ENCODE data around the gene XPR1. TPM values are rescaled to one million over a fixed set of nuclear protein-coding genes. Genes with fewer than 3 reads are reported as not detected.

XPR1 gene
- total RNA-seq, 1 donor from 2014 or later, result 35.2 TPM

- H3K9me3 ChIP-seq (ENCODE audit: insufficient read depth, low read depth, low read length), result no peaks in the 10 kb centered on the region
- DNase-seq (ENCODE audit: low read depth) (no peak), FAIRE-seq (no peak)
- no peak overlapping the region for H3K27ac ChIP-seq (ENCODE audit: low read depth, low read length)
- TF ChIP-seq EZH2 (IDR thresholded peaks at IDR 0.05; ENCODE audit: insufficient read depth, low read length) (no peak), CTCF (IDR thresholded peaks at IDR 0.05; ENCODE audit: insufficient read depth, low read depth, low read length) (no peak)
- H3K4me3 ChIP-seq (ENCODE audit: insufficient read depth, low read depth, low read length), result no peak overlapping the region
- H3K9ac ChIP-seq (ENCODE audit: low read length), result no peak overlapping the region
- Mint-ChIP-seq H3K36me3 (ENCODE audit: low read depth, unreplicated experiment) (no peaks in the 10 kb centered on the region), H3K4me1 (ENCODE audit: low read depth, unreplicated experiment) (peaks cover 14% of the 10 kb centered on the region), H3K27me3 (ENCODE audit: low read depth, unreplicated experiment) (peaks cover 12% of the 10 kb centered on the region), H3K4me3 (ENCODE audit: unreplicated experiment) (no peak overlapping the region), H3K27ac (ENCODE audit: unreplicated experiment) (no peak overlapping the region), H3K9me3 (ENCODE audit: unreplicated experiment) (no peaks in the 10 kb centered on the region)
- H4K20me1 ChIP-seq (ENCODE audit: insufficient read depth, low read length), result no peaks in the 10 kb centered on the region
- no peaks in the 10 kb centered on the region for H3K4me1 ChIP-seq (ENCODE audit: insufficient read depth, low read length)
- H3K79me2 ChIP-seq (ENCODE audit: insufficient read depth, low read length), result no peaks in the 10 kb centered on the region
- no peak overlapping the region for H3K4me2 ChIP-seq (ENCODE audit: low read length)
- H3K27me3 ChIP-seq (ENCODE audit: insufficient read depth, low read length), result no peaks in the 10 kb centered on the region
- no peak overlapping the region for H2AFZ ChIP-seq (ENCODE audit: low read depth, low read length)
- no peaks in the 10 kb centered on the region for H3K36me3 ChIP-seq (ENCODE audit: insufficient read depth, low read length)
Measured at GRCh38 chr1:180597520-180597919, 34.3 kb upstream of the XPR1 start.

GRCh38 chr1:180598333-180598974, 33.4 kb upstream of the XPR1 start:
- no peak overlapping the region for H3K27ac ChIP-seq (ENCODE audit: low read depth, low read length)
- H3K9me3 ChIP-seq (ENCODE audit: insufficient read depth, low read depth, low read length), result no peaks in the 10 kb centered on the region
- H2AFZ ChIP-seq (ENCODE audit: low read depth, low read length), result peak overlapping the region; percentile 8
- H3K27ac Mint-ChIP-seq (ENCODE audit: unreplicated experiment), result peak overlapping the region; percentile 93
- H3K27me3 Mint-ChIP-seq (ENCODE audit: low read depth, unreplicated experiment), result peaks cover 19% of the 10 kb centered on the region
- no peak overlapping the region for H3K9ac ChIP-seq (ENCODE audit: low read length)
- H4K20me1 ChIP-seq (ENCODE audit: insufficient read depth, low read length), result no peaks in the 10 kb centered on the region
- H3K4me3 ChIP-seq (ENCODE audit: insufficient read depth, low read depth, low read length), result no peak overlapping the region
- no peak overlapping the region for H3K4me3 Mint-ChIP-seq (ENCODE audit: unreplicated experiment)
- H3K36me3 Mint-ChIP-seq (ENCODE audit: low read depth, unreplicated experiment), result no peaks in the 10 kb centered on the region
- FAIRE-seq, result no peak
- no peaks in the 10 kb centered on the region for H3K36me3 ChIP-seq (ENCODE audit: insufficient read depth, low read length)
- H3K79me2 ChIP-seq (ENCODE audit: insufficient read depth, low read length), result no peaks in the 10 kb centered on the region
- no peak for TF ChIP-seq EZH2 (IDR thresholded peaks at IDR 0.05; ENCODE audit: insufficient read depth, low read length)
- no peak for TF ChIP-seq CTCF (IDR thresholded peaks at IDR 0.05; ENCODE audit: insufficient read depth, low read depth, low read length)
- H3K4me1 Mint-ChIP-seq (ENCODE audit: low read depth, unreplicated experiment), result peaks cover 14% of the 10 kb centered on the region
- H3K27me3 ChIP-seq (ENCODE audit: insufficient read depth, low read length), result no peaks in the 10 kb centered on the region
- H3K4me2 ChIP-seq (ENCODE audit: low read length), result no peak overlapping the region
- no peaks in the 10 kb centered on the region for H3K4me1 ChIP-seq (ENCODE audit: insufficient read depth, low read length)
- no peak for DNase-seq (ENCODE audit: low read depth)
- peaks cover 2% of the 10 kb centered on the region for H3K9me3 Mint-ChIP-seq (ENCODE audit: unreplicated experiment)

GRCh38 chr1:180600343-180600742, 31.5 kb upstream of the XPR1 start:
- Mint-ChIP-seq H3K4me1 (ENCODE audit: low read depth, unreplicated experiment) (peaks cover 14% of the 10 kb centered on the region), H3K27me3 (ENCODE audit: low read depth, unreplicated experiment) (peaks cover 22% of the 10 kb centered on the region), H3K27ac (ENCODE audit: unreplicated experiment) (peak overlapping the region; percentile 66), H3K9me3 (ENCODE audit: unreplicated experiment) (peaks cover 2% of the 10 kb centered on the region), H3K4me3 (ENCODE audit: unreplicated experiment) (no peak overlapping the region), H3K36me3 (ENCODE audit: low read depth, unreplicated experiment) (no peaks in the 10 kb centered on the region)
- no peak overlapping the region for H2AFZ ChIP-seq (ENCODE audit: low read depth, low read length)
- FAIRE-seq (no peak), DNase-seq (ENCODE audit: low read depth) (no peak)
- TF ChIP-seq CTCF (IDR thresholded peaks at IDR 0.05; ENCODE audit: insufficient read depth, low read depth, low read length), result no peak
- TF ChIP-seq EZH2 (IDR thresholded peaks at IDR 0.05; ENCODE audit: insufficient read depth, low read length), result no peak
- no peak overlapping the region for H3K9ac ChIP-seq (ENCODE audit: low read length)
- H3K27me3 ChIP-seq (ENCODE audit: insufficient read depth, low read length), result no peaks in the 10 kb centered on the region
- H3K9me3 ChIP-seq (ENCODE audit: insufficient read depth, low read depth, low read length), result no peaks in the 10 kb centered on the region
- H4K20me1 ChIP-seq (ENCODE audit: insufficient read depth, low read length), result no peaks in the 10 kb centered on the region
- no peak overlapping the region for H3K4me3 ChIP-seq (ENCODE audit: insufficient read depth, low read depth, low read length)
- H3K4me2 ChIP-seq (ENCODE audit: low read length), result no peak overlapping the region
- H3K36me3 ChIP-seq (ENCODE audit: insufficient read depth, low read length), result no peaks in the 10 kb centered on the region
- H3K27ac ChIP-seq (ENCODE audit: low read depth, low read length), result no peak overlapping the region
- no peaks in the 10 kb centered on the region for H3K79me2 ChIP-seq (ENCODE audit: insufficient read depth, low read length)
- H3K4me1 ChIP-seq (ENCODE audit: insufficient read depth, low read length), result no peaks in the 10 kb centered on the region
